HepG2 (cell line): ENCODE data around the gene WDR37. TPM values are rescaled to one million over a fixed set of nuclear protein-coding genes. Genes with fewer than 3 reads are reported as not detected.

Experiments used
- ATAC-seq: fragments of 200-7000 bp; cut with Tn5 transposase; 3 replicates; pipeline ENCODE4 v1.9.1; 2020; ENCODE audit warnings: mild to moderate bottlenecking, moderate library complexity
- BruUV-seq: library from RNA; stranded (reverse); fragments of 400-500 nt; replicated peaks from 2 replicates; lab custom pipeline; 2021; lab: Mats Ljungman, UMichigan
- CTCF ChIA-PET: fragments of 300-600 bp; formaldehyde crosslinking; extraction: SDS; loops from one replicate; lab custom pipeline; 2021; ENCODE audit warnings: low total read pairs, inconsistent platforms, low intra/inter-chr PET ratio; lab: Yijun Ruan, JAX
- POLR2A ChIA-PET: fragments of 350-600 bp; sonication (Branson Sonifier 250); formaldehyde crosslinking; loops from one replicate; lab custom pipeline; 2020; ENCODE audit warnings: antibody characterized with exemption, inconsistent platforms; lab: Yijun Ruan, JAX
- DNase-seq: peaks from one replicate; pipeline ENCODE4 v3.0.0-alpha.2; 2015; ENCODE audit warnings: low spot score
- FAIRE-seq: peaks from 3 replicates; lab custom pipeline; 2011; peaks lifted over from hg19 to GRCh38; lab: Jason Lieb, UNC
- H2AFZ ChIP-seq: one replicate; pipeline ENCODE4 v1.6.1; 2011; ENCODE audit warnings: low read length, inconsistent platforms
- H3K27ac ChIP-seq: fragments of 300-600 bp; 3 replicates; pipeline ENCODE4 v1.8.0; 2011; ENCODE audit warnings: mixed run types, mild to moderate bottlenecking, mixed read lengths, low read length, inconsistent platforms; ENCODE audit not compliant: insufficient read depth; ENCODE audit errors: extremely low read length
- H3K27me3 ChIP-seq, 2 experiments: fragments of 200-600 bp in 1 of 2; 2 replicates in 1 of 2; 3 replicates in 1 of 2; pipeline versions ENCODE4 v1.6.0 to v1.8.0; 2011; ENCODE audit warnings: low read length in 2 of 2, mild to moderate bottlenecking in 2 of 2, moderate library complexity in 2 of 2, inconsistent platforms in 1 of 2; ENCODE audit not compliant: insufficient read depth in 2 of 2, control insufficient read depth in 1 of 2
- H3K36me3 ChIP-seq, 2 experiments: fragments of 200-600 bp in 1 of 2; replicated peaks in 1 of 2; 2 replicates in 1 of 2; 3 replicates in 1 of 2; pipeline versions ENCODE4 v1.5.1 to v1.8.0; 2011; ENCODE audit warnings: low read length in 2 of 2, inconsistent platforms in 1 of 2; ENCODE audit not compliant: insufficient read depth in 2 of 2, control insufficient read depth in 1 of 2
- H3K4me1 ChIP-seq: 2 replicates; pipeline ENCODE4 v1.5.1; 2012; ENCODE audit warnings: low read length, inconsistent platforms; ENCODE audit not compliant: insufficient read depth
- H3K4me2 ChIP-seq: 2 replicates; pipeline ENCODE4 v1.6.0; 2011; ENCODE audit warnings: low read depth, low read length, inconsistent platforms
- H3K4me3 ChIP-seq, 3 experiments: fragments of 200-600 bp in 1 of 3; sonication (generic), shearing (Covaris generic) in 1 of 3; replicated peaks in 1 of 3; 2 replicates each; pipeline ENCODE4 v1.5.1; 2011 to 2016; ENCODE audit warnings: low read length in 3 of 3, inconsistent platforms in 2 of 3, low read depth in 2 of 3, mild to moderate bottlenecking in 2 of 3, control low read depth in 1 of 3, mixed read lengths in 1 of 3; ENCODE audit not compliant: insufficient read depth in 1 of 3
- H3K79me2 ChIP-seq: one replicate; pipeline ENCODE4 v1.6.1; 2011; ENCODE audit warnings: low read length, inconsistent platforms; ENCODE audit not compliant: insufficient read depth
- H3K9ac ChIP-seq: 2 replicates; pipeline ENCODE4 v1.6.0; 2011; ENCODE audit warnings: mild to moderate bottlenecking, low read depth, low read length, inconsistent platforms; ENCODE audit not compliant: insufficient read depth
- H3K9me3 ChIP-seq: 2 replicates; pipeline ENCODE4 v1.5.1; 2012; ENCODE audit warnings: mild to moderate bottlenecking, low read length
- H4K20me1 ChIP-seq: 2 replicates; pipeline ENCODE4 v1.6.0; 2011; ENCODE audit warnings: inconsistent platforms, mild to moderate bottlenecking, low read length, moderate library complexity; ENCODE audit not compliant: insufficient read depth
- AGO2 ChIP-seq: fragments of 200-400 bp; formaldehyde crosslinking; optimal IDR thresholded peaks from 2 replicates; pipeline ENCODE3; 2017; ENCODE audit warnings: mild to moderate bottlenecking, low read depth, low read length, moderate library complexity
- CEBPB ChIP-seq: IDR thresholded peaks from 2 replicates; pipeline ENCODE4 v1.6.1; 2011; ENCODE audit warnings: low read depth, low read length, improper control_type of control experiment, borderline replicate concordance
- WIZ ChIP-seq: sonication (generic); formaldehyde crosslinking; IDR thresholded peaks from 2 replicates; pipeline ENCODE4 v1.5.1; 2020; ENCODE audit warnings: mild to moderate bottlenecking, missing genetic modification reagents
- ZNF546 ChIP-seq: sonication (generic); formaldehyde crosslinking; conservative IDR thresholded peaks from 2 replicates; pipeline ENCODE4 v1.8.1; 2023; ENCODE audit warnings: mild to moderate bottlenecking, missing genetic modification reagents
- WGBS: methylation state at CpG from one replicate; pipeline ENCODE4 v1.1.6; 2017; ENCODE audit warnings: low lambda C conversion rate; 5-methylcytosine and 5-hydroxymethylcytosine counted together
- in situ Hi-C: cut with HindIII; loops from 2 replicates; pipeline ENCODE4 v1.10.0; 2017; ENCODE audit warnings: low pct_unique_long_range_greater_than_20kb; ENCODE audit not compliant: extremely low pct_ligation_motif_present
- intact Hi-C: fragments of 100-400 bp; cut with micrococcal nuclease; formaldehyde crosslinking; loops from one replicate; pipeline ENCODE4 v1.10.0; 2022; ENCODE audit not compliant: unreplicated experiment
- polyA plus RNA-seq, 8 experiments: library from polyadenylated mRNA; depleted of rRNA in 3 of 8; stranded (reverse) in 7 of 8; unstranded in 1 of 8; fragments of >200 nt; fragmentation: Illumina TruSeq in 4 of 8; extraction: Trizol in 4 of 8; gene quantifications; 2 replicates each; pipeline versions ENCODE4 v1.2.1 to v1.2.3, GENCODE V29; 2011 to 2016; ENCODE audit warnings: low read depth in 4 of 8, missing spikeins in 1 of 8, mixed read lengths in 1 of 8; ENCODE audit not compliant: insufficient read depth in 1 of 8
- total RNA-seq, 5 experiments: library from RNA; depleted of rRNA; stranded (reverse); fragments of >200 nt; fragmentation: Illumina TruSeq; extraction: Trizol; gene quantifications; 2 replicates each; pipeline ENCODE4 v1.2.3, GENCODE V29; 2016; ENCODE audit warnings: low read depth in 1 of 5
- TF ChIP-seq, protein P1 (sequence below): IDR thresholded peaks from 2 replicates; pipeline ENCODE4 v1.6.1; 2016; ENCODE audit warnings: low read depth
- TF ChIP-seq, protein P2 (sequence below): sonication (generic); formaldehyde crosslinking; IDR thresholded peaks from 2 replicates; pipeline ENCODE4 v1.5.0; 2020; ENCODE audit warnings: missing genetic modification reagents

The WDR37 gene
- total and polyA plus RNA-seq, 2 of the 13 experiments (the other 11 are each of a cell fraction or from before 2014, with no cell fraction given): 5.9 to 7.5 TPM

DNA sequence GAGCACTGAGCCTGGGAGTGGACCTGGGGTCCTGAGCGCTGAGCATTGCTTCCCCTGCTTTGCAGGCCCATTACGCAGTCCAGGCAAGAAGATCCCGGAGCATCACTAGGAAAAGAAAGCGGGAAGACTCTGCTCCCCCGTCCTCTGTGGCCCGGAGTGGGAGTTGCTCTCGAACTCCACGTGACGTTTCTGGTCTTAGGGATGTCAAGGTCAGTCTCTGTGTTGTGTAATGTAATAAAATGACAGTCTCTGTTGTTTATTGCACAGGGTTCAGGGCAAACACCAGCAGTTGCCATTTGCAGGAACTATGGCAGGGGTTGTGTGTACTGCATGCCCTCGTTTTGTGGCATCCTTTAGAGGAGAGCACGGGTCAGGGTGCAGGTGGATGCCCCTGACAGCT is 40.5 kb upstream of the WDR37 start (continued):
- TF ChIP-seq, protein P1, sequence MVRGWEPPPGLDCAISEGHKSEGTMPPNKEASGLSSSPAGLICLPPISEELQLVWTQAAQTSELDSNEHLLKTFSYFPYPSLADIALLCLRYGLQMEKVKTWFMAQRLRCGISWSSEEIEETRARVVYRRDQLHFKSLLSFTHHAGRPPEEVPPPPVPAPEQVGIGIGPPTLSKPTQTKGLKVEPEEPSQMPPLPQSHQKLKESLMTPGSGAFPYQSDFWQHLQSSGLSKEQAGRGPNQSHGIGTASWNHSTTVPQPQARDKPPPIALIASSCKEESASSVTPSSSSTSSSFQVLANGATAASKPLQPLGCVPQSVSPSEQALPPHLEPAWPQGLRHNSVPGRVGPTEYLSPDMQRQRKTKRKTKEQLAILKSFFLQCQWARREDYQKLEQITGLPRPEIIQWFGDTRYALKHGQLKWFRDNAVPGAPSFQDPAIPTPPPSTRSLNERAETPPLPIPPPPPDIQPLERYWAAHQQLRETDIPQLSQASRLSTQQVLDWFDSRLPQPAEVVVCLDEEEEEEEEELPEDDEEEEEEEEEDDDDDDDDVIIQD (CRISPR knock-in tag): peak; percentile 44; the same call in 1 of the 2 replicates
- TF ChIP-seq CEBPB: peak; percentile 52

DNA sequence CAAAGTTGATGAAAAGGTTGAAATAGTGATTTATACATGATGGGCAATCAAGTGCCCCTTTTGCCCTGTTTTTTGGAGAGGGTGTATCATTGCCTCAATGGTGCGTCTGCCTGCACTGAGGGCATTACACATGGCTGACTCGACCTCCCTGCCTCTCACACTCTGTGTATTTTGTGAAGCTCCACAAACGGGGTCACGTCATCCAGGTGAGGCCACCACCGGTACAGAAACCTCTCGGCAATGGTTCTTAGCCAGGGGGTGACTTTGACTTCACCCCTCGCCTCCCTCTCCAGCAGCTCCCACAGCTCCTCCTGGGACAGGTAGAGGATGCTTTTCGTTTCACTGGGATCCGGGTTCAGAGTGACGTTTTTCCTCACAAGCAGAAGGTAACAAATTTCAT is 36.8 kb upstream of the WDR37 start:
- no TSS peak for BruUV-seq
- Histone ChIP-seq H3K4me1 (no peaks in the 10 kb centered on the region), H3K4me2 (no peak overlapping the region), H3K27me3 (no peaks in the 10 kb centered on the region), H3K36me3 (peaks cover 20 to 39% of the 10 kb centered on the region in 2 experiments), H2AFZ (no peak overlapping the region), H3K4me3 (no peak overlapping the region), H3K9me3 (no peaks in the 10 kb centered on the region), H4K20me1 (no peaks in the 10 kb centered on the region), H3K9ac (no peak overlapping the region), H3K27ac (no peak overlapping the region), H3K79me2 (no peaks in the 10 kb centered on the region)
- TF ChIP-seq WIZ (CRISPR knock-in tag): no peak
- TF ChIP-seq AGO2: peak; percentile 27
- TF ChIP-seq ZNF546: no peak
- TF ChIP-seq, protein P2, sequence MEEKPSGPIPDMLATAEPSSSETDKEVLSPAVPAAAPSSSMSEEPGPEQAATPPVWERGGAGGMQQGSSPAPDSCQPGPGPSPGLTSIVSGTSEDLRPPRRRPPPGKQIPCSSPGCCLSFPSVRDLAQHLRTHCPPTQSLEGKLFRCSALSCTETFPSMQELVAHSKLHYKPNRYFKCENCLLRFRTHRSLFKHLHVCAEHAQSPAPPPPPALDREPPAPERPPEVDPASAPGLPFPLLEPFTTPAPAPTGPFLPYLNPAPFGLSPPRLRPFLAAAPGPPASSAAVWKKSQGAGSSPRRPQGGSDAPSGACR: no peak
- 92% methylated on average over 10 of the region's 10 CpGs for WGBS
- no peak for ATAC-seq
- no peak for DNase-seq
- ChIA-PET POLR2A (interaction anchor here (1.5 kb wide), 1 partner anchor 30 kb away, joined by 5 read pairs; the partner anchor contains the start of gene IDI1), CTCF (no interaction called here)
- FAIRE-seq: no peak
- in situ Hi-C loops: no loop called here
- intact Hi-C loops: no loop called here
